Thyroid gland (tissue), 4 donors: ENCODE data around the gene ITGB2.

Experiments
- POLR2A ChIP-seq, 2 donors: fragments of 450-650 bp; IDR thresholded peaks; one replicate each; pipeline ENCODE4 v1.6.1; 2017; ENCODE audit warnings: antibody characterized with exemption in 2 of 2, mild to moderate bottlenecking in 2 of 2, moderate library complexity in 1 of 2
- TF ChIP-seq, protein P1 (sequence below), 6 experiments: fragments of 200-600 bp in 3 of 6; fragments of 450-650 bp in 3 of 6; sonication (generic) in 3 of 6; IDR thresholded peaks; one replicate each; pipeline ENCODE4 v1.5.1; 2016 to 2019; ENCODE audit warnings: antibody characterized with exemption in 6 of 6, mild to moderate bottlenecking in 2 of 6, inconsistent platforms in 1 of 6, moderate library complexity in 1 of 6

DNA sequence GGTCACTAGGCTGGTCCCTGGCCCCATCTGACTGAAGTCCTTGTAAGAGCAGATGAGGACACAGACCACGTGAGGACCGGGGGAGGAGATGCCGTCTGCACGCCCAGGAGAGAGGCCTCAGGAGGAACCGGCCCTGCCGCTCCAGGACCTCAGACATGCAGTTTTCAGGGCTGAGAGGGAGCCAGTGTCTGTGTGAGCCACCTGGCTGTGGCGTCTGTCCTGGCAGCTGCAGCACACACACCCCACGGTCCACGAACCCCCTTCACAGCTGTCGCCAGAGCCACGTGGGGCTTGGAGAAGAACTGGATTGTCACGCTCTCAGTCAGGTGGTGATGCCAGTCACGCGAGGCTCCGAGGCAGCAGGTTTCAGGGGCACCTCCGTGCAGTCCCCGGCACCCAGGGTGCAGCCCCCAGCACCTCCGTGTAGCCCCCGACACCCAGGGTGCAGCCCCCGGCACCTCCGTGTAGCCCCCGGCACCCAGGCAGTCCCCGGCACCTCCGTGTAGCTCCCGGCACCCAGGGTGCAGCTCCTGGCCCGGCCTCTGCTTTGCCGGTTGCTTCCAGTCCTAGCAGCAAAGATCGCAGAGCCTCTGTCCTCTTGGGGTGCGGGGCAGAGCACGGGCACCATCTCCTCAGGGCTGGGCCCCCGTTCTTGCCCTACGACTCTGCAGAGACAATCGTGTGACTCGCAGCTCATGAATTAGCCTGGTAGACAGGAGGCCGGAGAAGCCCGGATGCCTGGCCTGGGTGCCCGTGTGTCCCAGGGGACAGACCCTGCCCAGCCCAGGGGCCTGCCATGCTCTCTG lies 83.8 kb downstream of the ITGB2 start:
- TF ChIP-seq, protein P1, sequence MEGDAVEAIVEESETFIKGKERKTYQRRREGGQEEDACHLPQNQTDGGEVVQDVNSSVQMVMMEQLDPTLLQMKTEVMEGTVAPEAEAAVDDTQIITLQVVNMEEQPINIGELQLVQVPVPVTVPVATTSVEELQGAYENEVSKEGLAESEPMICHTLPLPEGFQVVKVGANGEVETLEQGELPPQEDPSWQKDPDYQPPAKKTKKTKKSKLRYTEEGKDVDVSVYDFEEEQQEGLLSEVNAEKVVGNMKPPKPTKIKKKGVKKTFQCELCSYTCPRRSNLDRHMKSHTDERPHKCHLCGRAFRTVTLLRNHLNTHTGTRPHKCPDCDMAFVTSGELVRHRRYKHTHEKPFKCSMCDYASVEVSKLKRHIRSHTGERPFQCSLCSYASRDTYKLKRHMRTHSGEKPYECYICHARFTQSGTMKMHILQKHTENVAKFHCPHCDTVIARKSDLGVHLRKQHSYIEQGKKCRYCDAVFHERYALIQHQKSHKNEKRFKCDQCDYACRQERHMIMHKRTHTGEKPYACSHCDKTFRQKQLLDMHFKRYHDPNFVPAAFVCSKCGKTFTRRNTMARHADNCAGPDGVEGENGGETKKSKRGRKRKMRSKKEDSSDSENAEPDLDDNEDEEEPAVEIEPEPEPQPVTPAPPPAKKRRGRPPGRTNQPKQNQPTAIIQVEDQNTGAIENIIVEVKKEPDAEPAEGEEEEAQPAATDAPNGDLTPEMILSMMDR (IDR thresholded peaks at IDR 0.05), result no peak
- no peak for TF ChIP-seq POLR2A (IDR thresholded peaks at IDR 0.05)
